PC-3 (cell line): ENCODE measurements around the gene IFNGR2.

Source experiments
- CTCF ChIP-seq: fragments of 300-600 bp; sonication (generic); conservative IDR thresholded peaks from 2 replicates; pipeline ENCODE4 v1.5.1; 2017; ENCODE audit warnings: antibody characterized with exemption, low read depth, mild to moderate bottlenecking, low read length
- EZH2 ChIP-seq: fragments of 300-600 bp; sonication (generic); IDR thresholded peaks from one replicate; pipeline ENCODE4 v1.6.1; 2017; ENCODE audit warnings: antibody characterized with exemption, mild to moderate bottlenecking, low read length; ENCODE audit not compliant: unreplicated experiment

DNA sequence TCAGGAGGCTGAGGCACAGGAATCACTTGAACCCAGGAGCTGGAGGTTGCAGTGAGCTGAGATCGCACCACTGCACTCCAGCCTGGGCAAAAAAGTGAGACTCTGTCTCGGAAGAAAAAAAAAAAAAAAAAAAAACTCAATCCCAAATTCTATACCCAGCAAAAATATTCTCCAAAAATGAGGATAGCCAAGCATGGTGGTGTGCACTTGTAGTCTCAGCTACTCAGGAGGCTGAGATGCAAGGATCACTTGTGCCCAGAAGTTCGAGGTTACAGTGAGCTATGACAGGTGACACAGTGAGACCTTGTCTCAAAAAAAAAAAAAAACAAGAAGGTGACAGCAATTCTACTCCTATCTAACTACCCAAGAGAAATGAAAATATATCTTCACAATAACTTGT, 70.1 kb downstream of the IFNGR2 start:
- no peak for TF ChIP-seq CTCF
- no peak for TF ChIP-seq EZH2
